Stimulated activated CD8-positive, alpha-beta memory T cell treated with anti-CD3 and anti-CD28 coated beads, Interleukin-4, amount 100 ng/mL, for 1 hour (primary cell): ENCODE data around the gene IRX2.

Source experiments
- DNase-seq, 2 donors: peaks; one replicate each; pipeline ENCODE4 v3.0.0-alpha.2; 2020; ENCODE audit warnings: low read depth in 2 of 2, low spot score in 1 of 2

IRX2 gene

GRCh38 chr5:2756211-2757152, 5.0 kb upstream of the IRX2 start:
- DNase-seq: no peak

DNA sequence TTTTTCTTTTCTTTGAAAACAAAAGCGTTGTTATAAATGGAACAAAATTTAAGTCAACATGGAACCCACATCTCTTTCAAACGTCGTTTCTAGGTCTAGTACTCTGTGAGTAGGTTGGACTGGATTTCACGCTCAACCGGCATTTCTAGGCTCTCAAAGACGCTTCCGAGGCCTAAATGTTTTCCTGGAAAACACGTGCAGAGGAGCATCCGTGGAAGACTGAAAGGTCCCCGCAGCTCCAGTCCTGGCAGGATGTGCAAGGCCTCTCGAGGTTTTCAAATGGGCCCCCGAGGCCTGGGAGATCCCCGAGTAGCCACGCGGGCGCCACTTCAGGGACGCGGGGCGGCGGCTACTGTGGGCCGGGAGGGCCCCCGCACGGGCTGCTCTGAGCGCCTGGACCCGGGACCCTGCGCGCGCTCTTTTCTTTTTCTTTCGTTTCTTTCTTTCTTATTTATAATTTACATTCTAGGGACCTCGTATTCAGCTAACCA, 4.2 kb upstream of the IRX2 start:
- no peak for DNase-seq

DNA sequence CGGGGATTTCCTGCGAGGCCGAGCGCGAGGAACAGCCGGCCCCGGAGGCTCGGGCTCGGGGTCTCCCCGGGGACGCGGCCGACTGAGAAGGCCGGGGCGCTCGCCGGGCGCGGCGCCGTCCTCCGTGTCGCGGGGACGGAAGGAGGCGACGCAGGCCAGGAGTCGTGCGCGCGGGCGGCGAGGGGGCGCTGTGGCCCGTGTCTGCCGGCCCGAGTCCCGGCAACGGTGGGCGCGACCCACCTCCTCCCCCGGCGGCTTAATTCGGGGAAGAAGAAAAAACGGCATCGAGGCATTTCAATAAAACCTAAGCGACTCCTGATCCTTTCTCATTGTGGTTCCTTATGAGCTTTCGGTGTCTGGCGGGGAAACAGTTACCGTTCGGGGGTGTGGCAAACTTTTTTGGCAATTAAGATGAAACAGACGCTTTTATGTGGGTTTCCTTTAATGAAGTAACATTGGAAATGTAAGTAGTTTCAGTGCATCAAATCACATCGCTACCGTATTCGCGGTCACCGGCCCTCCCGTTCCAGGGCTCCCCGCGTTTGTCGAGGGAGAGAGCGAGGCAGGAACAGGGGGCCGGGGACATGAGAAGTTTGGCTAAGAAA, 3.7 kb upstream of the IRX2 start:
- no peak for DNase-seq

DNA sequence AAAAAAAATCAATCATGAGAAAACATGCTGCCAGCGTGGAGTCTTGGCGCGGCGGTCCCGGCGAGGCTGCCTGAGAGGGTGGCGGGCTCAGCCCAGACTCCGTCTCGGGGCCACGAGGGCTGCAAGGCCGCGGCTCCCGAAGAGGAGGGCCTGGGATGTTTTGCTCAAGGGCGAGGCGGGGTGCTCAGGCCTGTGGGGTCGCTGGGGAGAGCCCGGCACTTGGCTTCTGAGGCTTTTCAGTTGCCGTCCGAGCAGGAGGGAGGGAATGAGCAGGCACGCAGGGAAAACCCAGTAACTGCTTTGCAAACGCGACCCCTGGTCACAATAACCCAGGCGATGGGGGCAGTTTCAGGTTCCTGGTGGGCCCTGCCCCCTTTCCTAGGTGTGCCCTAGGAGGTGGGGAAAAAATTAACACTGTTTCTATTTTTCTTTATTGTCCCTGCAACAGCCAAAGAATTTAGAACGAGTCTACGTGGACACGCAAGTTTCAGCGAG, 3.2 kb upstream of the IRX2 start:
- DNase-seq: no peak

DNA sequence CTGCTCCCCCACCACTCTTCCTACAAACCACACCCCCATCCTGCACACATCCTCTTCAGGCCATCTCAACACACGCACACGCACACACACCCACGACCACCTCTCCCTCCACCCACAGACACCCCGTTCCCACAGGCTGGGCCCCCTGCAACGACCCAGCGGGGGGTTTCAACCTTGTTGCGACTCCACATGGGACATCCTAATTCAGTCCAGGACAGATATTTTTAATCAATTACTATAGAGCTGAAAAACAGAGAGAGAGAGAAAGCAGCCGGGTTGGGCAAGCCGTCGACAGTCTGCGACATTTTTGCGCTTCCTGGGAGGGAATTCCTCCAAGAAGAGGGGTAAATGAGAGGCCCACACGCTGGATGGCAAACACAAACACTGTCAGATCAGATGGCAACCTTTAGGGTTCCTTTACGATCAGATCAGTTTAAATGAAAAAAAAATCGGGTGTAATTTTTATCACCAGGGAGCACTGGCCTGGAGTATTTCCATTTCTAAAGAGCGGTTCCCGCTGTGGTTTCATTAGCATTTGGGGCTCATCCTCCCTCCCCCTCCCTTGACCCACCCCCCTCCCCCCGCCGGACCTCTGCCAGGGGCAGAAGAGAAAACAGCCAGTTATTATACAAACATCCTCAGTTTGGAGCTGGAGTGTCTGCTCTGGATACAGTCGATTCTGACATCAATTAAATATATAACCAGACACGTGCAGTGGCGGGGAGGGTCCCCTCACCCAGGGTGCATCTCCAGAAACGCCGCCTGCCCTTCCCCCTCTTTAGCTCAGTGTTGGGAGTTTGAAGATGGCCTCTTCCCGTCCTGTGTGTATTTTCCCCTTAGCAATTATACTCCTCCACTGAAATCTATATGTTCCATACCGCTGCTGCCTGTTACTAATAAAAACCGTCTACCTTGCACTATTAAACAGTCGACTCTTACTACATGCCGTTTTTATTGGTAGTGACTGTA, 2.3 kb upstream of the IRX2 start:
- DNase-seq: no peak

- no peak for DNase-seq
These were observed 1.5 kb upstream of the IRX2 start for GRCh38 chr5:2752821-2753439.

GRCh38 chr5:2752059-2752820, 763 bp upstream of the IRX2 start:
- no peak for DNase-seq

DNA sequence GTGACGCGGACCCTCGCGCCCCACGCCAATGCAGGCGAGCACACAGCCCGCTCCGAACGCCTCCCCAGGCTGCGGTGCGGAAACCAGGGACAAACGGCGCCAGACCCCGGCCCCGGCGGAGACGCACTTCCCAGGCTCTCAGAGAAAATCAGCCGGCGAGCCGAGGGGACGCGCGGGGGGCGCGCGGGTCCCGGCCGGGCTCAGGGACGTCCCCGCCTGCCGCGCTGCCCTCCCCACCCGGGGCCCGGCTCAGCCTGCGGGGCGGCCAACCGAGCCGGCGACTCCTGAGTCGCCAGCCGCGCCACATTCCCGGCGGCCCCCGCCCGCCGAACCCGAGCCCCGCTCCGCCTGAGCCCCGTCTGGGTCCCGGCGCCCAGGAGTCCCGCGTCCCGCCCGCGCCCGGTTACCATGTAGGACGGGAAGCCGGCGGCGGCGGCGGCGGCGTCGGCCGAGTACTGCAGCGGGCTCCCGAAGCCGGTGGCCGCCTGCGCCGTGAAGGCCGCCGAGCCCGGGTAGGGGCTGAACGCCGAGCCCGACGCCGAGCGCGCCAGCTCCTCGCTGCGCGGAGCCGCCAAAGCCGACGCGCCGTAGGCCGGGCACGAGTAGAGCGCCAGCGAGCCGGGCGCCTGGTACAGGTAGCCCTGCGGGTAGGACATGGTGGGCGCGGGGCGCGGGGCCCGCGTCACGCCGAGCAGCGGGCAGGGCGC, 566 bp downstream of the IRX2 start:
- no peak for DNase-seq

GRCh38 chr5:2750026-2750757, 1.3 kb downstream of the IRX2 start:
- no peak for DNase-seq

GRCh38 chr5:2749514-2750025, 1.9 kb downstream of the IRX2 start:
- DNase-seq: no peak

GRCh38 chr5:2748861-2749513, 2.5 kb downstream of the IRX2 start:
- DNase-seq: no peak

DNA sequence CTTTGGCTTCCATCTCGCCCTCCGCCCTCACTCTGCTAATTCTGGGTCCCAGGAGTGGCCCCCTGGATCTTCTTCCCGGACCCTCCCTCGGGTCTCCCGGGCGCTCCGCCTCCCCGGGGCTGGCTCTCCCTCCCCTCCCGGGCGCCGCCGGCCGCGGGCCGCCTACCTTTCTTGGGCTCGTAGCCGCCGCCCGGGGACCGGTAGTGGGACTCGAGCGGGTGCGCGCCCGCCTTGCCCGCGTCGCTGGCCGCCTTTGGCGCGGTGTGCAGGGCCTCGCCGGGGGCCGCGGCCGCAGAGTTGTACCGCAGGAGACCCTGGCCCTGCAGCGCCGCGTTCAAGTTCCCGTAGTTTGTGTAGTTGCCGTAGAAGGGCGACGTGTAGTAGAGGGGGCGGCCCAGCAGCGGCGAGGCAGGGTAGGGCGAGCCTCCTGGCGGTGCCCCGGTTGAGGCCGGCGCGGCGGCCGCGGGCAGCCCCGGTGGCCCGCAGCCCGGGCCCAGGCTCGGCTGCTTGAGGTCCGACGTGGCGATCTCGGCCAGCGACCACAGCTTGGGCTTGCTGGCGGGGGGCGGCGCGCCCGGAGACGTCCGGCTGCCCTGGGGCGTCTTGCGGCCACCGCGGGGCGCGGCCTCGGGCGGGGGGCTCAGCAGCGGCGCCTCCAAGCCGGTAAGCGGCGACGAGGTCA, 3.2 kb downstream of the IRX2 start:
- no peak for DNase-seq

DNA sequence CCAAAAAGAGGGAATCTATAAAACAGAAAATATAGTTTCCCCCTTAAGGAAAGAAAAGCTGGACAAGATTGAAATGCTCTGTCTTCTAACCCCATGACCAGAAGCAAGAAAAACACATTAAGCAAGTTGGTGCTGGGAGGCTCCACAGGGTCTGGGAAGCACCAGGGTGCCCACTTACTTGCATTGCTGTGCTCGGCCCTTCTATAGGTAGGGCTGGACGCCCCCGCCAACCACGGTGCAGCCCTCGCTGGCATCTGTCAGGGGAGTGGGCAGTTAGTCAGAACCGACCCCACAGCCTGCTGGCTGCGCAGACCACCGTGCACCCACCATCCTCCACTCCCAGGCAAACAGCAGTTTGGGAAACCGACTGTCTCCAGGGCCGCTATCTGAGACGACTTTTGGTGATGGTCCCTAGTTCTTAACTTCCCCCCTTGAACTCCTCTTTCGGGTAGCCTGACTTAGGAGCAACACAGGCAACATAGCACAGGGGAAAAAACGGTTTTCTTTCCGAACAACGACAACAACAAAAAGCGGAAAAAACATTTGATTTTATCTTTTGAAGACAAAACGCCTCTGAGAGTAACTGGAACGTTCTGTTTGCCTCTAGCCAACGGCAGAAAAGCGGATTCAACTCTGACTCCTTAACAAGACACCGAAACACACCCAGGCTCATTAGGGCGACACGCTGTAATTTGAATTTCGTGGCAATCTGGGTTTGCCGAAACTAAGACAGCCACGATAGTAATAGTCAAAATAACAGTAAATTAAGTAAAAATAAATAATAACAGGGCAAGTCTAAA, 3.9 kb downstream of the IRX2 start:
- no peak for DNase-seq

DNA sequence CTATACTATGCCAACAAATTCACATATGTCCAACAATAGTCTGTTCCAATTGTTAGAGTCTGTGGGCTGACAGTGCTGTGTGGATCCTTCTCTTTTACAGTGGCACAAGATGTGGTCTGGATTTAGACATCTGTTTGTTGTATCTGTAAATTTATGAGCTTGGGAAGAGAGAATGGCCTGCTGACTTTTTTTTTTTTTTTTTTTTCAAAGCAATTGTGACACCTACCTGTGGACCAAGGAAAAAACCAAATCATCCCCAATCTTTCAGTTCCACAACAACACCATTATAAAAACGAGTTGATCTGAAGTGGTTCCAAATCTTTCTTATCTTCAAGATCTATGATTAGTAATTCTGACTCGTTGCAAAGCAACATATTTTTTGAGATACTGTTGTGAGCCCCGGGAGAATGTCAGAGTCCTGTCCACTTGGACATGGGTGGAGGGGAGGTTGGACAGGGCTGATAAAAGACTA, 4.9 kb downstream of the IRX2 start:
- DNase-seq: no peak

DNA sequence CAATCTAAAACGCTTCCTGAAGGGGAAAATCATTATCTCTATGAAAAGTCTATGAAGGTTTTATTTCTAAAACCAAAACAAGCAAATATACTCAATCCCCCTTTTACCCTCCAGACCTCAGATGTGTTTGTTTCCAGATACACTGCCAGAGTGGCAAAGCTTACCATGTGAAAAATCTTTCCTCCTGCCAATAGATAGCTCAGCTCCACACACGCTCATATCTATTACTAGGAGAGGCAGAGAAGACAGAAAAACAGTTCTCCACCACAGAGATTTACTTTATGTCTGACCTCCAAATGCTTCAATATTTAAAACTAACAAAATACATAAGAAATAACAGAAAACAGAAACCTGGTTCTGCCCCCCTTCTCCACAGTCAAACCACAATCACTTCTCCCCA, 7.0 kb downstream of the IRX2 start:
- no peak for DNase-seq

- DNase-seq: no peak
These were observed 8.4 kb downstream of the IRX2 start for GRCh38 chr5:2742921-2743679.
